PC-3 (cell line): Measurements from ENCODE around the gene TNRC6B.

Source experiments
- CTCF ChIP-seq: fragments of 300-600 bp; sonication (generic); conservative IDR thresholded peaks from 2 replicates; pipeline ENCODE4 v1.5.1; 2017; ENCODE audit warnings: antibody characterized with exemption, low read depth, mild to moderate bottlenecking, low read length
- EZH2 ChIP-seq: fragments of 300-600 bp; sonication (generic); IDR thresholded peaks from one replicate; pipeline ENCODE4 v1.6.1; 2017; ENCODE audit warnings: antibody characterized with exemption, mild to moderate bottlenecking, low read length; ENCODE audit not compliant: unreplicated experiment
- EZH2phosphoT487 ChIP-seq: fragments of 300-600 bp; sonication (generic); IDR thresholded peaks from 2 replicates; pipeline ENCODE4 v1.6.1; 2018; ENCODE audit warnings: mild to moderate bottlenecking, antibody characterized with exemption, low read length, borderline replicate concordance

- TF ChIP-seq CTCF (no peak), EZH2 (no peak), EZH2phosphoT487 (no peak)
Measured at GRCh38 chr22:40194656-40195055, 16.9 kb downstream of the TNRC6B start.
